Stimulated activated CD4-positive, alpha-beta T cell treated with anti-CD3 and anti-CD28 coated beads, Interleukin-12 subunit alpha, Interleukin-12 subunit beta, amount 100 ng/mL, for 4 hours (primary cell): ENCODE measurements around the gene SELENON.

Experiments
- DNase-seq: peaks from one replicate; pipeline ENCODE4 v3.0.0-alpha.2; 2020

SELENON gene, protein sequence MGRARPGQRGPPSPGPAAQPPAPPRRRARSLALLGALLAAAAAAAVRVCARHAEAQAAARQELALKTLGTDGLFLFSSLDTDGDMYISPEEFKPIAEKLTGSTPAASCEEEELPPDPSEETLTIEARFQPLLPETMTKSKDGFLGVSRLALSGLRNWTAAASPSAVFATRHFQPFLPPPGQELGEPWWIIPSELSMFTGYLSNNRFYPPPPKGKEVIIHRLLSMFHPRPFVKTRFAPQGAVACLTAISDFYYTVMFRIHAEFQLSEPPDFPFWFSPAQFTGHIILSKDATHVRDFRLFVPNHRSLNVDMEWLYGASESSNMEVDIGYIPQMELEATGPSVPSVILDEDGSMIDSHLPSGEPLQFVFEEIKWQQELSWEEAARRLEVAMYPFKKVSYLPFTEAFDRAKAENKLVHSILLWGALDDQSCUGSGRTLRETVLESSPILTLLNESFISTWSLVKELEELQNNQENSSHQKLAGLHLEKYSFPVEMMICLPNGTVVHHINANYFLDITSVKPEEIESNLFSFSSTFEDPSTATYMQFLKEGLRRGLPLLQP

DNA sequence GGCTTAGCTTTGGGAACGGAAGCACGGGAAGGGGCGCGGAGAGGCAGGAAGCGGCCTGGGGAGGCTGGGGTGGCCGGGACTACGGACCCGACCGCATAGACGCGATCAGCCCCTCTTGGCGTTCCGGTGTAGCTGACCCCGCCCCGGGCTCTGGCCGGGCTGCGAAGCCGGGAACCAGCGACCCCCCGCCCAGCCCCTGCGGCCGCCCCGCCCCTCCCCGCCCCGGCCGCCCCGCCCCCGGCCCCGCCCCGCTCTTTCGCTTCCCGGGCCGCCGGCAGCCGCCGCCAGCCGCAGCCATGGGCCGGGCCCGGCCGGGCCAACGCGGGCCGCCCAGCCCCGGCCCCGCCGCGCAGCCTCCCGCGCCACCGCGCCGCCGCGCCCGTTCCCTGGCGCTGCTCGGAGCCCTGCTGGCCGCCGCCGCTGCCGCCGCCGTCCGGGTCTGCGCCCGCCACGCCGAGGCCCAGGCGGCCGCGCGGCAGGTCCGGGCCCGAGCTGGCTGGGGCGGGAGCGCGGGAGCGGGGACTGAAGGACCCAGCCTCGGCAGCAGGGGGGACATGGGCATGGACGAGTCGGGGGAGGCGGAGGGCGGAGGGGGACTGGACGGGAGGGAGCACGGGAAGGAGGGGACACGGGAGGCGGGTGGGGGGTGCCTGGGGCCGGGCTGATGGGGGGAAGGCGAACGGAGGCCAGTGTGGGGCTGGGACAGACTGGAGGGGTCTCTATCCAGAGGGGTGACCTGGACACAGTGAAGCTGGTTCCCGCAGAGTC lies at the start of gene SELENON:
Gene SELENON, plus strand, starts transcription at position 259 of the 768 bp plus-strand sequence. Its CDS starts 38 bp downstream, at position 297.
- peak; percentile 42 for DNase-seq

DNA sequence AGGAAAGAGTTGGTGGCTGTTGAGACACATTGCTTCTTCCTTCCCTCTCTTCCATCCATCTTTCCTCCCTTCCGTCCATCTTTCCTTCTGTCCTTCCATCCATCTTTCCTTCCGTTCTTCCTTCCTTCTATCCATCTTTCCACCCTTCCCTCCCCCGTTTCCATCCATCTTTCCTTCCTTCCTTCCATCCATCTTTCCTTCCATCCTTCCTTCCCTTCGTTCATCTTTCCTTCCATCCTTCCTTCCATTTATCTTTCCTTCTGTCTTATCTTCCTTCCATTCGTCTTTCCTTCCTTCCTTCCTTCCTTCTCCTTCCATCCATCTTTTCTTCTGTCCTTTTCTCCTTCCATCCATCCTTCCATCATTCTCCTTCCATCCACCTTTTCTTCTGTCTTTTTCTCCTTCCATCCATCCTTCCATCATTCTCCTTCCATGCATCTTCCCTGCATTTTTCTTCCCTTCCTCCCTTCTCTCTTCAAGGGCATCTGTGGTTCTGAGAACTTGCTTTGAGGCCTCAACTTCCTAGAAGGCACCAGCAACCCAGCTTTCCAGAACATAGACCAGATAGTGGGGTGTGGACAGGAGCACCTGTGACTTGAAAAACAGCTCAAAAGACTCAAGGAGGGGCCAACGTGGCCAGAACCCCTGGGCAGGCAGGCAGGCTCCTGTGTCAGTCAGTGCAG lies 48.9 kb upstream of the SELENON start:
- DNase-seq: no peak

DNA sequence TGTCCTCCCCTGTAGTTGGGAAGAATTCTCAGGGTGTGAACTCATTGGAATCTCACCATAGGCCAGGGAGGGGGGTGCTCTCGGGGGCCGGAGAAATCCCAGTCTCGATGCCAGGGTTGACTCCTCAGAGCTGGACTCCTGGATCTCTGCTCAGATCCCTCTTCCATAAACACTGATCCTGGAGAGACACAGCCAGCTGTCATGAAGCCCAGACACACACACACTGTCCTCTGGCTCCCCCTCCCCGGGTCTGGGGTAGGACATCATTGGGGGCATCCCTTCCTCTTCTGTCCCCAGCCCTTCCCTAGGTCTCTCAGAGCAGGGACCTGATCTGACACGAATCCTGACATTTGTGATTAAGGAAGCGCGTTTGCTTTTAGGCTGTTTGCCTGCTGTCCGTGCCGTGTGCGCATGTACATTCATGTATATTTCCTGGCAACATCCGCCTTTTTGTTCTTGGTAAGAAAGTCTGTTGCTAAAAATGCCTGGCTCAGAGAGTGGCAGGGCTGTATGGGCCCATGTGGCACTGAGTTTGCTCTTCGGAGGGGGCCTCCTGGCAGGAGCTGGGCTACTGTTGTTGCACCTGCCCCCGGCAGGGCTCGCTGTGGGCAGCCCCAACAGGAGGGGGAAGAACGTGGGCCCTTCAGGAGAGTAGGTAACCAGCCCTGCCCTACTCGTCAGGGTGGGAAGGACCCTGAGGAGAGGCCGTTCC lies 45.4 kb upstream of the SELENON start:
- DNase-seq: peak; percentile 22

DNA sequence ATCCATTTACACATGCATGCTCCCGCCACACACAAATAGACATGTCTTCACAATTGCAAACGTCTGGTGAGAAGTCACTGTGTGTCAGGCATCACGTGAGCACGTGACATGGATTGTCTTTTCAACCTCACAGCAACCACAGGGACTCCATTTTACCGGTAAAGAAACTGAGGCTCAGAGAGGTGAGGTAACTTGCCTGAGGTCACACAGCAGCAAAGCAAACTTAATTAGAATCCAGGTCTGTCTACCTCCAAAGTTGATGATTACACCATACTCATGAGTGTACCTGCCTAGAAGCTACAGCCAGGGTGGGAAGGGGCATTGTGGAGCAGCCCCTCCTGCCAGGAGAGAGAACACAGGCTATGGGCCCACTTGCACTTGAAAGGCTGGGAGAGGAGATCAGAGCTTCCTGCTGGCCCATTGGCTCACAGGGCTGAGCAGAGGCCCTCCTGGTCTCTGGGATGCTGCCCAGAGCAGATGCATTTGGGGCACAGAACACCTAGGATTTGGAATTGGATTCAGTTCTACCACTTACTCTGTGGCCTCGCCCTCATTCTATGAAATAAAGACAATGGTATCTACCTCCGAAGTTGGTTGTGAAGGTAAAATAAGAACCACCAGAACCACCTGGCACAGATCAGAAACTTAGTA lies 44.4 kb upstream of the SELENON start:
- DNase-seq: no peak

DNA sequence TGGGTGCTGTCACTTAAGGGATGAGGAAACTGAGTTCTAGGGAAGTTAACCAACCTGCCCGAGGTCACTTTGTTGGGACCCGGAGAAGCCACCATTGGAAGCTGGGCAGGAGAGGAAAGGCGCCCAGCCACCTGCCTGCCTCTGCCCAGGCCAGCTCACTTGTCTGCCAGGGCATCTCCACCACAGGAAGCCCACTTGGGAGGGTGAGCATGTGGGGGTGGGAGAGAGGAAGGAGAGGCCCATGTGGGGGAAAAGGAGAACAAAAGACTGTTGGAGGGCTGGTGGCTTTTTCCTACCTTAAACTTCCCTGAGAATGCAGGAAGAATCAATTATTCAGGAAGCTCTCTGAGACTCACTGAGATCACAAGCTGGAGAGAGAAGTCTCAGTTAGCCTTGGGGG lies 43.8 kb upstream of the SELENON start:
- DNase-seq: no peak

DNA sequence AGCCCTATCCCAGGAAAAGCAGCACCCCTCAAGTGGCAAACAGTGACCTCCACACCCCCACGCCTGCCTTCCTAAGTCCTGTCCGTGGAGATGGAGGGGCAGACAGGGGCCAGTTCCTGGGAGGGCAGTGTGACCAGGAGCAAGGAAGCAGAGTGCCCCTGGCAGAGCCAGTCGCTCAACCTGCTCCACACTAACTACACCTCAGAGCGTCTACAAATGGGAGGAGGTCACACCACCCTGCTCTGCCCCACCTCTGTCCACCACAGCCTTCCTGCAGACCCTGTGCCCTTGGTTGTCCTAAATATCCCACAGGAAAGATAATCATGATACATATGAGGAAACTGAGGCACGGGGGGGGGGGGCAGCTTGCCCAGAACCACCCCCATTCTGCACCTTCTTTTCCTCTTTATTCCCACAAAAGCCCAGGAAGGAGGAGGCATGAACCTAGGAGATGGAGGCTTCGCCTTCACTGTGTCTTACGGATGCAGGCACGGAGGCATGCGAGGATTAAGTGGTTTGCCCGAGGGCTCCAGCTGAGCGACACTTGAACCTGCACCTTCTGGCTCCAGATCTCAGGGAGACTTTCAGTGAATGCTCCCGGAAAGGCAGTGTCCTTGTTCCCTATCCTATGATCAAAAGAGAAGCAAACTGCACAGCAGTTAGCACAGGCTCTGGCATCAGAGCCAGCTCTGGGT lies 42.7 kb upstream of the SELENON start:
- no peak for DNase-seq

DNA sequence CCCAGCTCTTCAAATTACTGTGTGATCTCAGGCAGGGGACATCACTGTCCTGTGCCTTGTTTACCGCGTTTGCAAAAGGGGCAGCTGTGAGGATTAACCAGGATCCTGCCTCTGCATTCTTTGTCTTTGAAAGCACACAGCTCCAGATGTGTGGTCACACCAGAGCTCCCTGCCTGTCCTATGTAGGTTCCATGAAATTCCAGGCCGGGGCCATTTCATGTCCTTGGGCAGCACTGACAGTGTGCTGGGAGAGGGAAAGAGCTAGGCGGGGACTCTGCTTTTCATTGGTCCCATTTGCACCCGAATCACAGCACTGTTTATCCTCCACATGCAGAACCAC lies 42.2 kb upstream of the SELENON start:
- no peak for DNase-seq

DNA sequence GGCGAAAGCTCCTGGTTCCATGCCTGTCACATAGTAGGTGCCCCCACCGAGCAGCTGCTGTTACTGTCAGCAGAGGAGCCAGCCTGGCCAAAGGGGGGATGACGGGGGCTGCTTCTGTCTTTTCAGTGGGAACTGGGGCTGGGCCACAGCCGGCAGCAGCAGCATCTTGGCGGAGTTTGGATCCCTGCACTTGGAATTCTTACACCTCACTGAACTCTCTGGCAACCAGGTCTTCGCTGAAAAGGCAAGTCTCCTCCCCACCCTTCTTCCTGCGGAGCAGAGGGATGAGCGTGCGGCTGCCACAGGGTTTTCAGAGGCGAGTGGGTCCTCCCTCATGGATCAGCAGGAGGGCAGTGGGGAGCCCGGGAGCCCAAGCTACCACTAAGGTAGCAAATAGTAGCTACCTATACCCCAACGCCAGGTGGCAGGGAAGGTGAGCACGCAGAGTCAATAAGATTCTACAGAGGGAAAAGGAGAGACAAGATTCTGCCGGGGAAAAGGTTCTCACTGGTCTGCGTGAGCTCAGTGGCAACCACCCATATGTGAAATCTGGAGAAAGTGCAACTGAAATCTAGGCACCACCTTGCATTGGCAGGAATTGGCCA lies 41.4 kb upstream of the SELENON start:
- no peak for DNase-seq

DNA sequence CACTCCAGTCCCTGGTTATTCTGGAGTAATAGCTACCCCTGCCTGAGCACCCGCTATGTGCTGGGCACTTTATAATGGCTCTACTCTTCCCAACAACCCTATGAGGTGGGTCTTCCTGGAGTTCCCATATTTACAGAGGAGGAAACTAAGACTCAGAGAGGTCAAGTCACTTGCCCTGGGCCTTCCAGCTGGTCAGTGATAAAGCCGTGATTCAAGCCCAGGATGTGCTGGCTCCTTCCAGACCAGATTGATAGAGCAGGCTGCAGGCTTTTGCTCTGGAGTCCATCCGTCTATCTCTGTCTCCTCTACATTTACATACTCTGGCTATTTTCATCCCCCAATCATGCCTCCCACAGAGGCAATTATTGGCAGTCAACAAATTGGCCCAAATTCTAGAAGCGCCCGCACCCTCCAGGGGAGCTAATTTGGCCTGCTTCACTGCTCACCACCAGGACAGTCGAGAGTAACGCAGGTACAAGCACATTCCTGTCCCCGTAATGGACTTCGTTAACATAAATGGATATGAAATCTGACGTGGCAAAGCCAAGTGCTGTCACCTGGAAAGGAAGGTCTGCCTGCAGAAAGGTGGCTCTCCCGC lies 39.8 kb upstream of the SELENON start:
- DNase-seq: no peak

DNA sequence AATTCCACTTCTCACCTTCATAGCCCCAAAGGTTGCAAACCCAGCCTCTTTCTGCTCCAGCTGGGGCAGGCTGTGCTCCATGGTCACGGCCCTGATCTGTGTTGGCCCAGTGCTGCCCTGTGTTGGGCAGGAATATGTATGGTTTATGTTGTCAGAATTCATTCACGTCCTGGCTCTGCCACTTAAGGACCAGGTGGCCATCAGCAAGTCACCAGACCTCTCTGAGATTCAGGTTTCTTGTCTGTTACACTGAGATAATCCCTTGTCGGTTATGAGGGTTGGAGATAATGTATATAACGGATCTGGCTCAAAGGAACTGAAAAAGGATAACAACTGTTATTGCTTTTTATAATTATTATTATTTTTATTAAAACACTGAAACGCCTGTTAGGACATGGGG lies 39.1 kb upstream of the SELENON start:
- no peak for DNase-seq

DNA sequence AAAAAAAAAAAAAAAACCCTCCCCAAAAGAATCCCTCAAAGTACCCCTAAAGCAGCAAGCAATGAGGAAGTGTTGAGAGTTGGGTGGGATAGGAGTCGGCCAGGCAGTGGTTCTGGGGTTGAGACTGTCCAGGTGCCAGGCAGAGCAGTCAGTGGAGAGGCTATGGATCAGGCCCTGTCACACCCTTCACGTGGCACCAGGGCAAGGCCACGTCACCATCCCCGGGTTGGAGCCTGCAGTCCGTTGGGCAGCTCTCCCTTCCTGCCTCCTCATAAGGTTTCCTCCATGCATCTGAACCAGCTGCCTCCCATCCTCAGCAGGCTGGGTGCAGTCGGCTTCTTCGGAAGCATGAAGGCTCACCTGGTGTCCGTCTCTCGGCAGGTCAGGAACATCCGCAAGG lies 36.5 kb upstream of the SELENON start:
- DNase-seq: no peak

DNA sequence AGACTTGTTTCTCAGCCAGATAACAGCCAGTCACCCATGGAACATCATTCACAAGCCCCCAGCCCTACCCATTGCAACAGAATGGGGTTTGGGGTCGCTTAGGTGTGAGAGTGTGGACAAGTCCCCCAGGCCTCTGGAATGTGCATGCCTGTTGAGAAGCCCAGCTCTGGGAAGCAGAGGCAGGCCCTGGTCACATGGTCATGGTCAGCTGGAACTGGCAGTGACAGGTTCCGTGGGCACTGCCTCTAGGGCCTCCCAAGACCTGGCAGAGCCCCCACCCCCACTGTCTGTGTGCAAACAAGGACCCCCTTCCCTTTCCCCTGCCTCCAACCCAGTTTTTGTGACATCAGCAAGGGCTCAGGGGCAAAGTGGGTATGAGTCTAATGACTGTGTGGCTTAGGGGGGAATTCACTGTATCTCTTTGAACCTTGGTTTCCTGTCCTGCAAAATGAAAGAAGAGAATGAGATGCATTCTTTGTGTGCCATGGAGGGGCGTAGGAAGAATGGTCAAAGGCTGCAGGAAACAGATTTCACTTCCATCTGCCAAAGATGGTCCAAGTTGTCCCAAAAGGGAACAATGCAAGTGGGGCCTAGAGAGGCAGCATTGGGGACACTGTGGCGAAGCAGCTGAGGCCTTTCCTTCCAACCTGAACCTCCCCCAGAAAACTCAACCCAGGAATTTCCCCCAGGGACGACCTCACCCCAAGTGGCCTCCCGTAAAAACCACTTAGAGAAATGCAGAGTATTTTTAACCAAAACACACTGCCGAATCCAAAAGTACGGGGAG lies 34.7 kb upstream of the SELENON start:
- no peak for DNase-seq

DNA sequence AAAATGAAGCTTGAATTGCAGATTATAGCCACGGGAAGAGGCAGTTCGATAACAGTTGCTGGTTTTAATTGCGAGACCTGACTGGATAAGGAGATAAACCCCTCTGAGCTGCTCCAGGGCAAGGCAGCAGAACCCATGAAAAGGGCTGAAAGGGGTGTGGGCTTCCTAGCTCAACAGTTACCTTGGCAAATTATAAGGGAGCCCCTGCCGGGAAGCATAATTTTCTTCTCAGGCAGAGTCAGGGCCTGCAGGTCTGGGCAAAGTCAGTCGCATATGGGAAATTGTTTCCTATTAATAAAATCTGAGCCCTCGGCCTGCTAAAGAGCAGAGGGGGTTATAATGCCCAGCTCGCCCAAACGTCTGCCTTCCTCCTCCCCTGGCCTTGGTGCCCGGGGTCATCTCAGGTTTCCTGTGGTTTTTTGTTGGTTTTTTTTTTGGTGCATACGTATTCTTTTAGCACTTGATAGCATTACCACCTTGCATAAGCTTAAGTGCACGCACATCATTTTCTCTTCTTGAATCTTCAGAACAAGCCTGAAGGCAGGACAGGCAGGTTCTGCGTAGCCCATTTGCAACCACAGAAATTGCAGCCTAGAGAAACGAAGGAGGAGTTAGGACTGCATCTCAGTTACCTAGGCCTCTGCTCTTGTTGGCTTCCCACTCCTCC lies 33.9 kb upstream of the SELENON start:
- no peak for DNase-seq

DNA sequence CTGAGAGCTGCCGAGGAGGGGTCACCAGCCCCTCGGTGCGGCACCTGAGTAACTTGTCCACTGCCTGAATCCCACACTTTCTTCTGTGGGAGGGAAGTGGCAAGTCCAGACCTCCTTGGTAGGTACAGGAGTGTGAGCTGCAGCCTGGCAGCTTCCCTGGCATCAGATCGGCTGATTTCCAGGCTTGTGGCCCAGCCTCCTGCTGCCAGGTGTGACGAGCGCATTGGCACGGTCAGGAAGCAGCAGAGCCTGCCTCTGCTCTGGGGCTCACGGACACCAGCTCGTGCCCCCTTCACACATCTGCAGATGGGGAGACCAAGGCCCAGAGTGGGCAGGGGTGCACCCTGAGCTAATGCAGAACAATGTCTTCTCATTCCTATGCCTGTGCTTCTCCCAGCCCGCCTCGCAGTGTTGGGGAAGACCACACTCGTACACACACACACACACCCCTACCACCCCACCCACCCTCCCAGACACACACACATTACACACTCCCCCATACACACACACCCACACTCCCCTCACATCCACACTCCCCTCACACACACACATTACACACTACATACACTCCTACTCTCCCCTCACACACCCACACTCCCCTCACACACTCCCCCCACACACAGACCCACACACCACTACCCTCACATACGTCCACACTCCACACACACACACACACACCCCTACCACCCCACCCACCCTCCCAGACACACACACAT lies 33.1 kb upstream of the SELENON start:
- DNase-seq: no peak

DNA sequence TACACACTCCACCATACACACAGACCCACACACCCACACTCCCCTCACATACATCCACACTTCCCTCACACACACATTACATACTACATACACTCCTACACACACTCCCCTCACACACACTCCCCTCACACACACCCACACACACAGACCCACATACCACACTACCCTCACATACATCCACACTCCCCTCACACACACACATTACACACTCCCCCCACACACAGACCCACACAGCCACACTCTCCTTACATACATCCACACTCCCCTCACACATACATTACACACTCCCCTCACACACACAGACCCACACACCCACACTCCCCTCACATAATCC lies 32.6 kb upstream of the SELENON start:
- DNase-seq: no peak

DNA sequence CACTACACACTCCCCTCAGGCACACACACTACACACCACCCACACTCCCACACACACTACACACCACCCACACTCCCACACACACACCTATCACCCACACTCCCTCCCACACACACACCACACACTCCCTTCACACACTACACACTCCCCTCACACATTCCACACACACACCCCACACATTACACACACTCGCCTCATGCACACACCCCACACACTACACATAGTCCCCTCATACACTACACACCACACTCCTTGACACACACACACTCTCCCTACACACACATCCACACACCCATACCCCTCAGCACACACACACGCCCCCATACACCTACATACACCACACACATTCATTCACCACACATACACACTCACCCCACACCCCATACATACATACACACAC lies 31.0 kb upstream of the SELENON start:
- no peak for DNase-seq

DNA sequence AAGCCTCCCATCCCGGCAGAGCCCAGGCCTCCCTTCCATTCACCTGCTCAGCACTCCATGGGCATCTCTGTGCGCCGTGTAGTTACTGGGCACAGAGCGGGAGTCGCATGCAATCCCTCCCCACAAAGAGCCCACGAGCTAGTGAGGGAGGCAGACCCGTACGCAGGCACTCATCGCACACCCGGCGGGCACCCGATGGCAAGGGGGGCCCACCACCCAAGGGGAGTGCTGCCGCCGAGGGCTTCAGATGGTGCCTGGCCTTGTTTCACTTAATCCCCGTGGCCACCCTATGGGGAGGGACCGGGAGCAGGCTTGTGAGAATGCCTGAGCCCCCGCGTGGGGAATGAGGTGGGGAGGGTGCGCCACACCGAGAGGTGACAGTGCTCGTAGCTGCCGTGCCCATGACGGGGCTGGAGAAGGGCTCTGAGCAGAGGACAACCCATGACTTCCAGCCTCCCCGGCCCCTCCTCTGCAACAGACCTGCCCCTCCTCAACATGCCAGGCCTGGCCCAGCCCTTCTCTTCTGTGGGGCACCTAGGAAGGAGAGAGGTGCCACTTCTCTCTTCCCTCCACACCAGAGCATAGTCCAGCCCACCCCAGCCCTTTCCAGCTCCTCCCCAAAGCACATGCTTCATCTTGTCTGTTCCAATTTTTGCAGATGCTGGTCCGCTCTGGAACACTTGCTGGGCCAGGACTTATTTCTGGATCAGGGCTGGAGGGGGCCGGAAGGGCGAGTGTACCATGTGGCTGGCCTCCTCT lies 30.2 kb upstream of the SELENON start:
- DNase-seq: no peak
